DND-41 (cell line): ENCODE data around the gene INPP5E.
A peak's percentile ranks its signal among the peaks of the same experiment; 100 is the strongest.

ENCODE experiments used
- ATAC-seq: fragments of 200-7000 bp; cut with Tn5 transposase; 3 replicates; pipeline ENCODE4 v1.9.1; 2021; ENCODE audit warnings: low read depth; ENCODE audit not compliant: insufficient read depth
- DNase-seq: peaks from one replicate; pipeline ENCODE4 v3.0.0-alpha.2; 2020
- H2AFZ ChIP-seq: 2 replicates; pipeline ENCODE4 v1.6.0; 2012; ENCODE audit warnings: low read depth, low read length
- H3K27ac ChIP-seq: 2 replicates; pipeline ENCODE4 v1.5.1; 2012; ENCODE audit warnings: low read length, inconsistent platforms
- H3K27me3 ChIP-seq: fragments of 200-600 bp; sonication (generic); 2 replicates; pipeline ENCODE4 v1.6.0; 2012; ENCODE audit warnings: low read length, mild to moderate bottlenecking, inconsistent platforms; ENCODE audit not compliant: insufficient read depth, poor library complexity
- H3K36me3 ChIP-seq: 2 replicates; pipeline ENCODE4 v1.5.1; 2012; ENCODE audit warnings: low read length, inconsistent platforms; ENCODE audit not compliant: insufficient read depth
- H3K4me1 ChIP-seq: 2 replicates; pipeline ENCODE4 v1.5.1; 2012; ENCODE audit warnings: mild to moderate bottlenecking, low read length; ENCODE audit not compliant: insufficient read depth
- H3K4me2 ChIP-seq: 2 replicates; pipeline ENCODE4 v1.6.0; 2012; ENCODE audit warnings: mild to moderate bottlenecking, moderate library complexity, low read length, inconsistent platforms; ENCODE audit not compliant: insufficient read depth
- H3K4me3 ChIP-seq, 2 experiments: fragments of 200-600 bp in 1 of 2; shearing (Covaris generic) in 1 of 2; 2 replicates each; pipeline ENCODE4 v1.5.1; 2012 to 2016; ENCODE audit warnings: inconsistent platforms in 2 of 2, low read length in 2 of 2, mild to moderate bottlenecking in 2 of 2, low read depth in 1 of 2, moderate library complexity in 1 of 2
- H3K79me2 ChIP-seq: 2 replicates; pipeline ENCODE4 v1.6.0; 2012; ENCODE audit warnings: low read length, inconsistent platforms; ENCODE audit not compliant: insufficient read depth
- H3K9ac ChIP-seq: 2 replicates; pipeline ENCODE4 v1.6.0; 2012; ENCODE audit warnings: low read depth, mild to moderate bottlenecking, inconsistent platforms, low read length, moderate library complexity
- H3K9me3 ChIP-seq: 2 replicates; pipeline ENCODE4 v1.5.1; 2012; ENCODE audit warnings: low read length, moderate library complexity, mild to moderate bottlenecking, inconsistent platforms; ENCODE audit not compliant: insufficient read depth, severe bottlenecking
- H4K20me1 ChIP-seq: 2 replicates; pipeline ENCODE4 v1.6.0; 2012; ENCODE audit warnings: low read length; ENCODE audit not compliant: insufficient read depth
- EZH2 ChIP-seq: IDR thresholded peaks from 3 replicates; pipeline ENCODE4 v1.6.1; 2012; ENCODE audit warnings: borderline replicate concordance, low read depth, mild to moderate bottlenecking, moderate library complexity, low read length, inconsistent platforms; ENCODE audit not compliant: severe bottlenecking
- TF ChIP-seq, protein P1 (sequence below): IDR thresholded peaks from 2 replicates; pipeline ENCODE4 v1.5.1; 2012; ENCODE audit warnings: borderline replicate concordance, low read length, moderate library complexity, mild to moderate bottlenecking; ENCODE audit not compliant: poor library complexity, severe bottlenecking; ENCODE audit errors: extremely low read depth

INPP5E gene

DNA sequence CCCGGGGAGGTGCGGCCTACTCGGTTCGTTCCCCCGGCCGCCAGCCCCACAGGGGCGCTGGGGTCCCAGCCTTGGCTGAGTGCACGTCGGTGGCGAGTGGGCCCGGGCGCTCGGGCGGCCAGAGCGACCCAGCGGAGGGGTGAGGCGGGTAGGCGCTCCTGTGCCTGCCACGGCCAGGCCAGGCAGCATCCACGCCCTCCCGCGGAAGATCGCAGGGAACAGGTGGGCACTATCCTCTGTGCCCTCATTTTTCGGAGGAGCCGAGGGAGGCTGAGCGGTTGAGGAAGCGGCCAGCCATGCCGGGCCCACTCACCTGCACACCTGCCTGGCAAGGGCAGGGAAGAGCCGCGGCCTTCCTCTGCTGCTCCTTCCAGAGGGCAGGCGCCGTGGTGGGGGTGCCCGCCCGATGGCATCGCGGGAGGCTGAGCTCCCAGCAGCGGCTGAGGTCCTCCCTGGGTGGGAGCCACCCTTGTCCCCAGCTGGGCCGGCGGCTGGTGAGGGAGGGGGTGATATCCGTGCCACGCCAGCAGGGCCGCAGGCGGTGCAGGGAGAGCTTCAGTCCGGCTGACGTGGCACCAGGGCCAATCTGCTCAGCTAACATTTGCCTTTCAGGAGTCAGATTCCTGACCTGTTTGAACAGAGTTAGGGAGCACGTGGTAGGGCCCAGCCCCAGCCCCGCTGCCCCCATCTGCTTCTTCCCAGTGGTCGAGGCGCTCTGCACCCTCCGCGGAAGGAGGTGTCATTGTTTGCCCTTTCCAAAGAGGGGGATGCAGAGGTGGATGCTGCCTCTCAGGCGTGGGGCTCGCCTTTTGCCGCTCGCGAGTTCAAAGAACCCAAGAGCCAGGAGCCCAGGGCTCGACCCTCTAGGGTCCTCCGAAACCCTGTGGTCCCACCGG, 44.8 kb upstream of the INPP5E start:
- H4K20me1 ChIP-seq: peaks cover 40% of the 10 kb centered on the region
- H3K27me3 ChIP-seq: no peaks in the 10 kb centered on the region
- H3K79me2 ChIP-seq: peaks cover 36% of the 10 kb centered on the region
- peaks cover 8% of the 10 kb centered on the region for H3K36me3 ChIP-seq
- no peak for DNase-seq
- no peaks in the 10 kb centered on the region for H3K9me3 ChIP-seq
- H3K27ac ChIP-seq: peak overlapping the region; percentile 100; the same call in 1 of the 2 replicates
- peak overlapping the region; percentile 39 to 67; a peak in 3 of 4 replicates for H3K4me3 ChIP-seq
- H3K4me1 ChIP-seq: peaks cover 39% of the 10 kb centered on the region
- H3K9ac ChIP-seq: peak overlapping the region; percentile 93
- H3K4me2 ChIP-seq: peak overlapping the region; percentile 93
- 0 out of 2 replicates have a peak overlapping the region, but pooled peaks have one; percentile 92 for H2AFZ ChIP-seq
- ATAC-seq: no peak
- TF ChIP-seq, protein P1, sequence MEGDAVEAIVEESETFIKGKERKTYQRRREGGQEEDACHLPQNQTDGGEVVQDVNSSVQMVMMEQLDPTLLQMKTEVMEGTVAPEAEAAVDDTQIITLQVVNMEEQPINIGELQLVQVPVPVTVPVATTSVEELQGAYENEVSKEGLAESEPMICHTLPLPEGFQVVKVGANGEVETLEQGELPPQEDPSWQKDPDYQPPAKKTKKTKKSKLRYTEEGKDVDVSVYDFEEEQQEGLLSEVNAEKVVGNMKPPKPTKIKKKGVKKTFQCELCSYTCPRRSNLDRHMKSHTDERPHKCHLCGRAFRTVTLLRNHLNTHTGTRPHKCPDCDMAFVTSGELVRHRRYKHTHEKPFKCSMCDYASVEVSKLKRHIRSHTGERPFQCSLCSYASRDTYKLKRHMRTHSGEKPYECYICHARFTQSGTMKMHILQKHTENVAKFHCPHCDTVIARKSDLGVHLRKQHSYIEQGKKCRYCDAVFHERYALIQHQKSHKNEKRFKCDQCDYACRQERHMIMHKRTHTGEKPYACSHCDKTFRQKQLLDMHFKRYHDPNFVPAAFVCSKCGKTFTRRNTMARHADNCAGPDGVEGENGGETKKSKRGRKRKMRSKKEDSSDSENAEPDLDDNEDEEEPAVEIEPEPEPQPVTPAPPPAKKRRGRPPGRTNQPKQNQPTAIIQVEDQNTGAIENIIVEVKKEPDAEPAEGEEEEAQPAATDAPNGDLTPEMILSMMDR: no peak
- TF ChIP-seq EZH2: no peak

DNA sequence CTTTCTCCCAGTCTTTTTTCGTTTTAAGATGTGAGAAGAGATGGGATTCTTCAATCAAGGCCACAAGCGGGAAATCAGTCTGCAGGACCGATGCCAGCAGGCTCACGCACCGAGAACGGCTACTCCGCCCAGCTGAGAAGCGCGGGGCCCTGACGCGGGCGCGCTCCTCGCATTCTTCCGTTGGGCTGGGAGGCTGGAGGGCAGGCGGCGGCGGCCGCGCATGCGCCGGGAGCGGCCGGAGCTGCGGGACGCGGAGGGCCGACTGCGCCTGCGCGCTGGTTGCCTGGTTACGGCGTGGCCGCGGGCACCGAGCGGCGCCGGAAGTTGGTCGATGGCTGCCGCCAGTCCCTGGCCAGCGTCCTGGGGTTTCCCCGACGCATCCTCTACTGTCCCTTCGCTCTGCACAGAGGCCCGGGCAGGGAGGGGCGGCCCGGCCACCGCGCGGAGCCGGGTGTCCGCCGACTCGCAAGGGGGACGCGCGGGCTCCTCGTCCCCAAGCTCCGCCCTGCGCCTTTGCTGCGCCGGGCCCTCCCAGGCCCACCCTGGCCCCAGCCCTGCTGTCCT, 44.0 kb upstream of the INPP5E start:
- H3K9me3 ChIP-seq: no peaks in the 10 kb centered on the region
- TF ChIP-seq, protein P1: no peak
- no peak for TF ChIP-seq EZH2

DNA sequence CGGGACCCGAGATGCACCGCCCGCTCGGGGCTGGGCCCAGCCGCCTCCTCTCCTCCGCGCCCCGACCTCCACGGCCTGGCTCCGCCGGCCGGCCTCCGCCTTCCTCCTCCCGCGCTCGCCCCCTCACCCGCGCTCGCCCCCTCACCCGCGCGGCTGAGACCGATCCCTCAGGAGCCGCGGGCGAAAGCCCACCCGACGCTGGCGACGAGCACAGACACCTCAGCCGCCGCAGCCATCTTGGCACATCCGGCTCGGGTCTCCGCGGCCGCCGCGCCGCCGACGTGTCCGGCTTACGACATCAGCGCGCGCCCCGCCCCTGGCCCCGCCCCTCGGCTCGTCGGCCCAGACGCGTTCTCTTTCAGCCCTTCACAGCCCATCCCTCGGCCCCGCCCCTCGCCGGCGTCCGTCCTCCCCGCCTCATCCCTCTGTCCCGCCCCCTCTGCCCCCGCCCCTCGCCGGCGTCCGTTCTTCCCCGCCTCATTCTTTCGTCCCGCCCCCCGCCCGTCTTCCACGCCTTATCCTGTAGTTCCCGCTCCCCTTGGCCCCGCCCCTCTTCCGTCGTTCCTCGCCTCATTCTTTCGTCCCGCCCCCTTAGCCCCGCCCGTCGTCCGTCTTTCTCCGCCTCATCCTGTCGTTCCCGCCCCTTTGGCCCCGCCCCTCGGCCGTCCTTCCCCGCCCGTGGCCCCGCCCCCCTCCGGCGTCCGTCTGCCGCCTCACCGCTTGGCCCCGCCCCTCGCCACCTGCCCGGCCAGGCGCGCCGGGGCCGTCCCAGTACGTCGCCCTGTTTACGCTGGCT, 43.3 kb upstream of the INPP5E start, which contains the start of gene SEC16A:
Gene SEC16A (minus strand): TSS at position 248 of the 796 bp plus-strand sequence. CDS start 5,425 bp downstream, outside the sequence.
- Histone ChIP-seq H3K4me3 (peak within 1 kb of the TSS; percentile 67 to 90; a peak in 3 of 4 replicates), H3K27me3 (no peaks in the 10 kb centered on the region)
- TF ChIP-seq, protein P1: no peak
- no peak for TF ChIP-seq EZH2

More for the DNA sequence above, 44.0 kb upstream of the INPP5E start:
- H3K27ac ChIP-seq: peak overlapping the region; percentile 100
- peaks cover 11% of the 10 kb centered on the region for H3K36me3 ChIP-seq
- H3K4me1 ChIP-seq: peaks cover 39% of the 10 kb centered on the region
- H4K20me1 ChIP-seq: peaks cover 47% of the 10 kb centered on the region
- peak overlapping the region; percentile 39 to 67; a peak in 3 of 4 replicates for H3K4me3 ChIP-seq
- peak overlapping the region; percentile 93 for H3K9ac ChIP-seq
- H2AFZ ChIP-seq: peak overlapping the region; percentile 92
- H3K79me2 ChIP-seq: peaks cover 43% of the 10 kb centered on the region
- DNase-seq (peak; percentile 91), ATAC-seq (peak; percentile 65)
- H3K27me3 ChIP-seq: no peaks in the 10 kb centered on the region
- H3K4me2 ChIP-seq: peak overlapping the region; percentile 93

More for the DNA sequence above, 43.3 kb upstream of the INPP5E start, which contains the start of gene SEC16A:
- peak within 1 kb of the TSS; percentile 100 for H3K27ac ChIP-seq
- DNase-seq (peak; percentile 98), ATAC-seq (peak; percentile 74)
- H3K36me3 ChIP-seq: peaks cover 13% of the 10 kb centered on the region
- H3K4me2 ChIP-seq: peak within 1 kb of the TSS; percentile 93
- H3K79me2 ChIP-seq: peaks cover 50% of the 10 kb centered on the region
- H4K20me1 ChIP-seq: peaks cover 49% of the 10 kb centered on the region
- H3K9me3 ChIP-seq: no peaks in the 10 kb centered on the region
- H3K4me1 ChIP-seq: peaks cover 39% of the 10 kb centered on the region
- H2AFZ ChIP-seq: peak within 1 kb of the TSS; percentile 92
- peak within 1 kb of the TSS; percentile 93 for H3K9ac ChIP-seq
